Measurements from ENCODE around the gene POLR3GL.
A peak's percentile ranks its signal among the peaks of the same experiment; 100 is the strongest.

Gene POLR3GL

GRCh38 chr1:145993618-145994390 lies 29.3 kb downstream of the POLR3GL start:
- no peak for DNase-seq

- no peak for DNase-seq
Measured at GRCh38 chr1:145994391-145995120, 30.1 kb downstream of the POLR3GL start.

- DNase-seq, result no peak
Measured at GRCh38 chr1:145995148-145995881, 30.8 kb downstream of the POLR3GL start.

- DNase-seq, result no peak
Measured at GRCh38 chr1:145995964-145996432, 31.5 kb downstream of the POLR3GL start.

GRCh38 chr1:145996433-145997015 lies 32.0 kb downstream of the POLR3GL start, which contains the start of gene TXNIP:
Gene TXNIP, minus strand, starts transcription at chr1:145996579. Its CDS starts 313 bp downstream, at chr1:145996266.
- peak; percentile 99 for DNase-seq

GRCh38 chr1:145997016-145997717 lies 32.7 kb downstream of the POLR3GL start:
- DNase-seq, result no peak

GRCh38 chr1:145997718-145998023 lies 33.2 kb downstream of the POLR3GL start:
- DNase-seq, result no peak

GRCh38 chr1:145999321-146000024 lies 35.0 kb downstream of the POLR3GL start:
- DNase-seq, result peak; percentile 66

GRCh38 chr1:146001709-146002108 lies 37.2 kb downstream of the POLR3GL start:
- no peak for DNase-seq

- DNase-seq, result no peak
Measured at GRCh38 chr1:146007489-146008133, 43.1 kb downstream of the POLR3GL start.

- no peak for DNase-seq
Measured at GRCh38 chr1:146010126-146010738, 45.7 kb downstream of the POLR3GL start.

- DNase-seq, result peak; percentile 69
Measured at GRCh38 chr1:146012703-146013558, 48.4 kb downstream of the POLR3GL start.

GRCh38 chr1:146013559-146013922 lies 49.1 kb downstream of the POLR3GL start:
- no peak for DNase-seq

- DNase-seq, result no peak
Measured at GRCh38 chr1:146016891-146017290, 52.4 kb downstream of the POLR3GL start.

GRCh38 chr1:146019231-146020057 lies 55.0 kb downstream of the POLR3GL start:
- DNase-seq, result no peak

GRCh38 chr1:146020058-146021049 lies 55.9 kb downstream of the POLR3GL start:
- DNase-seq, result no peak

GRCh38 chr1:146021050-146021445 lies 56.6 kb downstream of the POLR3GL start:
- no peak for DNase-seq

Measured in NCI-H774 (cell line).